ENCODE measurements around the gene MON1B.
A peak's percentile ranks its signal among the peaks of the same experiment; 100 is the strongest.
"Not testable (repeated sequence)": the region's sequence is repeated elsewhere in the genome, so short reads cannot be mapped to it uniquely, and the experiment has no call there.

Gene MON1B

DNA sequence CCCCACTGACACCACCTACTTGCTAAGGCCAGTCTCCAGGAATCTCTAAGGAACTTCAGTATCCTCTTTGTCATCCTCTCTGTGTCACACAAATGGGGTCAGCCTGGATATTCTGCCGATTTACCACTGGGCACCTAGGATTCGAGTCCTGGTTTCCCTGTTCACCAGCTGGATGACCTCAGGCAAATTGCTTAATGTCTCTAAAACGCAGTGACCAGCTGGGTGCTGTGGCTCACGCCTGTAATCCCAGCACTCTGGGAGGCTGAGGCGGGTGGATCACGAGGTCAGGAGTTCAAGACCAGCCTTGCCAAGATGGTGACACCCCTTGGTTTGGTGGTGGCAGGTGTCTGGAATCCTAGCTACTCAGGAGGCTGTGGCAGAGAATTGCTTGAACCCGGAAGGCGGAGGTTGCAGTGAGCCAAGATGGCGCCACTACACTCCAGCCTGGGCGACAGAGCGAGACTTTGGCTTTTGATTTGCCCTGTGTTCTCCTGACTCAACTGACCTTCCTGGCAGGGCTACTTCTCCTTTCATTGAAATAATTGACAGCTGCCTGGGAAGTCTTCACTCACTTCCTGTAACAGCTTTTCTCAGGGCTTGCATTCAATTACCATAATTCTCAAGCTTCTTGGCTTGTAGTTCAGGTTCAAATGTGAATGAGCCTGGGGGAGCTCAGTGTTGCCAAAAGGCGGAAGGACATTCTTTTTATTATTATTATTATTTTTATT is 23.6 kb downstream of the MON1B start:
- Mint-ChIP-seq H3K27me3 (no peaks in the 10 kb centered on the region), H3K36me3 (no peaks in the 10 kb centered on the region), H3K9me3 (ENCODE audit: low read depth) (no peaks in the 10 kb centered on the region), H3K4me1 (ENCODE audit: low read depth) (peaks cover 16% of the 10 kb centered on the region), H3K27ac (no peak overlapping the region), H3K4me3 (peak overlapping the region; percentile 77)

DNA sequence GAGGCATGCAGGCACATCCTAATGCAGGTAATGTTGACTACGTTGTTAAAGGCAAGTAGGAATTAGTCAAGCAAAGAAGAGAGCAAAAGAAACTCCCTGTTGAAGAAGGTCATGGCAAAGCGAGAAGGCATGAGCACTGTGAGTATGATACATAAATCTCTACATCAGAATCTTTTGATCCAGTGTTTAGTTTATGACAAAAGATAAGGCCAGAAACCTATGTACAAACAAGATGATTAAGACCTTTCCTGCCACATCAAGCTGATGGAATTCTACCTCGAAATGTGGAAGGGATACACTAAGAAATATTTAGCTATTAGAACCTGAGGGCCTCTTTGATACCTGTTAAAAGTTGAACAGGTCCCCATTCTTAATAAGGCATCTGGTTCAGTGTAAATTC is 28.4 kb downstream of the MON1B start:
- H3K4me3 Mint-ChIP-seq = no peak overlapping the region
- no peaks in the 10 kb centered on the region for H3K4me1 Mint-ChIP-seq (ENCODE audit: low read depth)
- H3K27me3 Mint-ChIP-seq = no peaks in the 10 kb centered on the region
- no peaks in the 10 kb centered on the region for H3K9me3 Mint-ChIP-seq (ENCODE audit: low read depth)
- no peaks in the 10 kb centered on the region for H3K36me3 Mint-ChIP-seq
- H3K27ac Mint-ChIP-seq = no peak overlapping the region

DNA sequence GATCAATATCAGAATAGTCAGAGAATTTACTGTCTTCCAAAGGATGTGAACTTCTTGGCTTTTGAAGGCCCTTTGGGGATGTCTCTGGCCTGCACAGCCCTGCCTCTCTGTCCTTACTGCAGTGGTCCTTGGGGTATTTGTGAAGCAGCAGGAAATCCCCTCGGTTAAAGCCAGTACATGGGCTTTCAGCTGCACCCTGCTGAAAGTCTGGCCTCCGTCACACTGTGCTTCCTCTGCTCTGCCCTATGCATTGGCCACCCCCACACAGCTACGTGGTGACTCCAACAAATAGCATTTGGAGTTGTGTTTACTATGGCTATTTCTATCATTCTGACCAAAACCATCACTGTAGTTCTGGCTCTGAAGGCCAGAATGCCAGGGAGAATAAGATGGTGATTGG is 29.4 kb downstream of the MON1B start:
- H3K27me3 Mint-ChIP-seq = peaks cover under 1% of the 10 kb centered on the region
- H3K9me3 Mint-ChIP-seq (ENCODE audit: low read depth) = no peaks in the 10 kb centered on the region

DNA sequence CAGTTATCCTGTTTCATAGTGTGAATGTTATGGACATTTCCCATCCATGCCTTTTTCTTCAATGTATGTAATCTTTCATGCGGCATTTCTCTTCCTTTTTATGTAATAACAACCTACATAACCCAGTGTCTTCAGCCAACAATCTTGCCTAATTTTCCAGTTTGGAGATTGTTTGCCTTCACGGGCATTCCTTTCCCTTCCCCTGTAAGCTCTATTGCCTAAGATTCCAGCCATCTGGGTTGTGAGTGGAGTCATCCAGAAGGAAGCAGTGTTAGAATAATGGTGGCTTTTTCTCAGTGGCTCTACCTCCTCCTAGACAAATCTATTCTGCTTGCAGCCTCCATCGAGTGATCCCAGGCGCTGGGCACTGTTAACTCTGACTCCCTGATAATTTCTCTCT is 30.5 kb downstream of the MON1B start:
- Mint-ChIP-seq H3K9me3 (ENCODE audit: low read depth) (no peaks in the 10 kb centered on the region), H3K4me1 (ENCODE audit: low read depth) (no peaks in the 10 kb centered on the region), H3K27ac (no peak overlapping the region), H3K27me3 (peaks cover 2% of the 10 kb centered on the region), H3K36me3 (no peaks in the 10 kb centered on the region), H3K4me3 (no peak overlapping the region)

More for the DNA sequence above, 29.4 kb downstream of the MON1B start:
- no peak overlapping the region for H3K27ac Mint-ChIP-seq
- no peaks in the 10 kb centered on the region for H3K4me1 Mint-ChIP-seq (ENCODE audit: low read depth)
- no peaks in the 10 kb centered on the region for H3K36me3 Mint-ChIP-seq
- no peak overlapping the region for H3K4me3 Mint-ChIP-seq

DNA sequence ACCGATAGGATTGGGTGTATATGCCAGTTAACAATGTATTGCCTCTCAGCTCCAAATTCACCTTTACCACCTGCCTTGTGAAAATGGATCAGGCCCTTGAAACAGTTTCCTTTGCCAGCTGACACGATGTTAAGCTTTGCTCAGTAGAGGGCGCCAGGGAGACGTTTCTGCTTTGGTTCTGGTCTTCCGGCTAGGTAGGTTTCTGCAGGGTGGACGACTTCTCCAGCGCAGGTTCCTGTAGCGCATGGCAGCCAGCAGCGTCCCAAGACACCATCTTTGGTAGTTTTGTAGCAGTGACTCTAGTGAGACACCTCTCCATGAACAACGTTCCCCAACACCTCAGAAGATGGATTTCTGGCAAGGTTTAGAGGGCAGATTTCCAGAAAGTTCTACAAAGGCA is 32.2 kb downstream of the MON1B start:
- no peak overlapping the region for H3K27ac Mint-ChIP-seq
- H3K4me1 Mint-ChIP-seq (ENCODE audit: low read depth) = no peaks in the 10 kb centered on the region
- peaks cover 2% of the 10 kb centered on the region for H3K27me3 Mint-ChIP-seq
- no peaks in the 10 kb centered on the region for H3K9me3 Mint-ChIP-seq (ENCODE audit: low read depth)
- no peak overlapping the region for H3K4me3 Mint-ChIP-seq
- no peaks in the 10 kb centered on the region for H3K36me3 Mint-ChIP-seq

DNA sequence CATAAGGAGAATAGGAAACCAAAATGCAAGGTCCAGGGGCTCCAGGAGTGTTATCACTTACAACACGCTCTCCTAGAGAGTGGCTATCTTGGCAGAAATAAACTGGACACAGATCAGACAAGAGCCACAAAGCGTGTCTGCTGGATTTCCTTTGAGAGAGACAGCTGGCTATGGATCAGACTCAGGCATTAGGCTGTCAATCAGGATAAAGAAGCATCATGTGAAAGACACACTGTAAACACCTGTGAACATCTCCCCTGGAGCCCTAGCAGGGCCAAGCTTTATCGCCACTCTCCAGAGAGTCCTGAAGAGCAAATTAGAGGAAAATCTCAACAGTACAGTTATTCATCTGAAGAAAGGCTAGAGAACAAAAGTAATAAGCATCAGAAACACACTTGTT is 34.2 kb downstream of the MON1B start:
- H3K9me3 Mint-ChIP-seq (ENCODE audit: low read depth) = no peaks in the 10 kb centered on the region
- H3K36me3 Mint-ChIP-seq = no peaks in the 10 kb centered on the region
- no peaks in the 10 kb centered on the region for H3K4me1 Mint-ChIP-seq (ENCODE audit: low read depth)
- H3K27me3 Mint-ChIP-seq = peaks cover 8% of the 10 kb centered on the region
- H3K4me3 Mint-ChIP-seq = no peak overlapping the region
- H3K27ac Mint-ChIP-seq = no peak overlapping the region

DNA sequence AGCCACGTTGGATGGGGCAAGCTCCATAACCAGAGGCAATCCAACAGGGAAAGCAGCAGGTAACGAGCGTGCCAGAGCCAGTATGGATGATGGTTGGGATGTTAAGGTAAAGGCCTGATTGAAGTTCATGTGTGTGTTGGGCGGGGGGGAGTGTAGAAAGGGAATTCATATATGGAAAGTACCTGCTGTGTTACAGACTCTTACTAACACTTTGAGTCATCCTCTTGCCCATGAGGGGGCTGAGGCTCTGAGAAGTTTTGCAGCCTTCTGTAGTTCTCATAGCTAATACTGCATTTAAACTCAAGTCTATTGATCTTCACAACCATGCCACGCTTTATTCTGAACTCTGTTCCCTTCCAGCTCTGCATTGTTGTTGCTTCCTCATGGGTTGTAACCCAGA is 36.8 kb downstream of the MON1B start:
- no peak overlapping the region for H3K4me3 Mint-ChIP-seq

DNA sequence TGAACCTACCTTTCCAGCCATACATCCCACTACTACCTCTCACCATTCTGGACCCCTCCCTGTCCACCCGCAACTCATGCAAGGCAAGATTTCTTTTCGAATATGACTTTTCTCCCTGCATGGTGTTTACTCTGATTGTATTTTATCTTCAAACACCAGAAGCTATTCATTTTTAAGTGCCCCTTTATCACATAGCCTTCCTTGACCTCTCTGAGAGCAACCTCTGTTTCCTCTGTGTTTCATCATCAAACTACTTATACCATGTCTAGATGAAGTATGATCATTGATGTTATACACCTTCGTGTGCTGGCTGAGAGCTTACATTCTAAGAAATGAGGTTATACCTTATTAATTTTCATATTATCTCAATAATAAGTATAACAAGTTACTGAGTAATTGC is 40.1 kb downstream of the MON1B start:
- H3K4me1 Mint-ChIP-seq (ENCODE audit: low read depth) = no peaks in the 10 kb centered on the region
- no peaks in the 10 kb centered on the region for H3K36me3 Mint-ChIP-seq
- no peak overlapping the region for H3K4me3 Mint-ChIP-seq
- H3K27ac Mint-ChIP-seq = no peak overlapping the region
- peaks cover 12% of the 10 kb centered on the region for H3K27me3 Mint-ChIP-seq
- H3K9me3 Mint-ChIP-seq (ENCODE audit: low read depth) = no peaks in the 10 kb centered on the region

More for the DNA sequence above, 36.8 kb downstream of the MON1B start:
- no peaks in the 10 kb centered on the region for H3K4me1 Mint-ChIP-seq (ENCODE audit: low read depth)
- no peaks in the 10 kb centered on the region for H3K36me3 Mint-ChIP-seq
- H3K27ac Mint-ChIP-seq = no peak overlapping the region
- H3K9me3 Mint-ChIP-seq (ENCODE audit: low read depth) = no peaks in the 10 kb centered on the region
- H3K27me3 Mint-ChIP-seq = peaks cover 11% of the 10 kb centered on the region

DNA sequence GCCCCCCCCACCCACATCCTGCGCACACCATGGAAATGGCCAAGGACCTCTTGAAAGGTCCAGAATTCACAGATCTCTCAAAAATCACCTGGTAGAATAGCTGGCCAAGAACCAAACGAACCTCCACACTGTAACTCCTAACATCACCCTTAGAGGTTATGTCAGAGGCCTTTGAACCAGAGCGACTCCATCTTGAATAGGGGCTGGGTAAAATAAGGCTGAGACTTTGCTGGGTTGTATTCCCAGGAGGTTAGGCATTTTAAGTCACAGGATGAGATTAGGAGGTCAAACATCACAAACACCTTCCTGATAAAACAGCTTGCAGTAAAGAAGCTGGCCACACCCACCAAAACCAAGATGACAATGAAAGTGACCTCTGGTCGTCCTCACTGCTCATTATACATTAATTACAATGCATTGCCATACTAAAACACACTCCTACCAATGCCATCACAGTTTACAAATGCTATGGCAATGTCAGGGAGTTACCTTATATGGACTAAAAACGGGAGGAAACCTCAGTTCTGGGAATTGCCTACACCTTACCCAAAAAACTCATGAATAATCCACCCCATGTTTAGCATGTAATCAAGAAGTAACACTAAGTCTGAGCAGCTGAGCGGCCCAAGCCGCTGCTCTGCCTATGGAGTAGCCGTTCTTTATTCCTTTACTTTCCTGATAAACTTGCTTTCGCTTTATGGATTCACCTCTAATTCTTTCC is 43.0 kb downstream of the MON1B start:
- no peaks in the 10 kb centered on the region for H3K9me3 Mint-ChIP-seq (ENCODE audit: low read depth)
- no peaks in the 10 kb centered on the region for H3K36me3 Mint-ChIP-seq
- H3K27ac Mint-ChIP-seq = no peak overlapping the region
- peaks cover 7% of the 10 kb centered on the region for H3K27me3 Mint-ChIP-seq
- H3K4me3 Mint-ChIP-seq = no peak overlapping the region
- peaks cover 3% of the 10 kb centered on the region for H3K4me1 Mint-ChIP-seq (ENCODE audit: low read depth)

DNA sequence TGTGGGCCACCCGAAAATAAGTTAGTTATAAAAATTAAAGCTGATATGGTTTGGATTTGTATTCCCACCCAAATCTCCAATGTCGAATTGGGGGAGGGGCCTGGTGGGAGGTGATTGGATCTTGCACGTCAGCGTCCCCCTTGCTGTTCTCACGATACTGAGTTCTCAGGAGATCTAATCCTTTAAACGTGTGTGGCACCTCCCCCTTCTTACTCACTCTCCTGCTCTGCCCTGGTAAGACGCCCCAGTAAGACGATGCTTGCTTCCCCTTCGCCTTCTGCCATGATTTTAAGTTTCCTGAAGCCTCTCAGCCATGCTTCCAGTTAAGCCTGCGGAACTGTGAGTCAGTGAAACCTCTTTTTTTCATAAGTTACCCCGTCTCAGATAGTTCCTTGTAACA is 43.6 kb downstream of the MON1B start:
- Mint-ChIP-seq H3K27ac (no peak overlapping the region), H3K4me1 (ENCODE audit: low read depth) (peaks cover 3% of the 10 kb centered on the region), H3K36me3 (no peaks in the 10 kb centered on the region), H3K9me3 (ENCODE audit: low read depth) (no peaks in the 10 kb centered on the region), H3K27me3 (peaks cover 6% of the 10 kb centered on the region), H3K4me3 (no peak overlapping the region)

DNA sequence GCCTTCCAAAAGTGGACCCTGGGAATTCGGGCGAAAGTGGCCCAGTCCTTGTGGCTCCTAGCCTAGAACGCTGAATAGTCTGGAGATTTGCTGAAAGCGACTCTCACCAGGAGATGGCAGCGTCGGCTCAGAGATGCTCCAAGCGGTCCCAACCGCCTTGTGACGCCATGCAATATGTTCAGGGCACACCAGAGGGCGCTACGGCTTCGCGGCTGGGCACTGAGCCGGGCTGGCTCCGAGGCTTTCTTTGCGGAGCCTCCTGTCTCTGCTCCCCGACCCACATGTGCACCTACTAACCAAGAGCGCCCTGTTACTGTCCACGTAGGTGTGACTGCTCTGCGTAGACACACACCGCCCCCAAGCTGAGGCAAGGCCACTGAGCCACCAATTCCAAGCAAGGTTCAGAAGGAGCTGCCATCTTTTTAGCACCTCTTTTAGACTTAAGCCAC is 45.1 kb downstream of the MON1B start:
- no peak overlapping the region for H3K27ac Mint-ChIP-seq
- no peaks in the 10 kb centered on the region for H3K36me3 Mint-ChIP-seq
- peak overlapping the region; percentile 42 for H3K4me3 Mint-ChIP-seq
- H3K27me3 Mint-ChIP-seq = peaks cover 3% of the 10 kb centered on the region
- H3K4me1 Mint-ChIP-seq (ENCODE audit: low read depth) = peaks cover 3% of the 10 kb centered on the region
- H3K9me3 Mint-ChIP-seq (ENCODE audit: low read depth) = no peaks in the 10 kb centered on the region

DNA sequence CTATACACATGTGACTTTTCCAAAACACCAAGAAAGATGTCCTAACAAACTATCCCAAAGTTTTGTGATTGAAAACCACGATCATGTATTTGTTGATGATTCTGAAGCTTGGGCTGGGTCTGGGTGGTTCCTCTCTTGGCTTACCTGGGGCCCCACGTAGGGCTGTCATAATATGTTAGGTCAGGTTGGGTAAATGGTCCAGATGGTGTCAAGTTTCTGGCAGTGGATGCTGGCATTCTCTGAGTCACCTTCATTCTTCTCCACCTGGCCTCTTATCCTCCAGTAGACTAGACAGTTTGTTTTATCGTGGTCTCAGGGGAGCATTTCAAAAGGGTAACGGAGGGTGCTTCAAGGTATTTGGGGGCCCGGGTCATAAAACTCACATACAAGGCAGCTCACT is 47.6 kb downstream of the MON1B start:
- peaks cover 3% of the 10 kb centered on the region for H3K27me3 Mint-ChIP-seq

DNA sequence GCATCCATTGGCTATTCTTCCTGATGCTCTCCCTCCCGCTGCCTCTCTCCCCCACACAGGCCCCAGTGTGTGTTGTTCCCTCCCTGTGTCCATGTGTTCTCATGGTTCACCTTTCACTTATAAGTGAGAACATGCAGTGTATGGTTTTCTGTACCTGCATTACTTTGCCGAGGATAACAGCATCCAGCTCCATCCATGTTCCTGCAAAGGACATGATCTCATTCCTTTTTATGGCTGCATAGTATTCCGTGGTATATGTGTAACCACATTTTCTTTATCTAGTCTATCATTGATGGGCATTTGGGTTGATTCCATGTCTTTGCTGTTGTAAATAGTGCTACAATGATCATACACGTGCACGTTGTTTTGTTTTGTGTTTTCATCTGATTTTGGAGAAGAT is 51.5 kb downstream of the MON1B start:
- H3K27ac Mint-ChIP-seq; H3K4me1 Mint-ChIP-seq (ENCODE audit: low read depth); H3K36me3 Mint-ChIP-seq; H3K27me3 Mint-ChIP-seq; H3K4me3 Mint-ChIP-seq; H3K9me3 Mint-ChIP-seq (ENCODE audit: low read depth): not testable (repeated sequence)

More for the DNA sequence above, 47.6 kb downstream of the MON1B start:
- Mint-ChIP-seq H3K4me3 (no peak overlapping the region), H3K9me3 (ENCODE audit: low read depth) (no peaks in the 10 kb centered on the region), H3K36me3 (no peaks in the 10 kb centered on the region), H3K4me1 (ENCODE audit: low read depth) (peaks cover 3% of the 10 kb centered on the region), H3K27ac (no peak overlapping the region)

DNA sequence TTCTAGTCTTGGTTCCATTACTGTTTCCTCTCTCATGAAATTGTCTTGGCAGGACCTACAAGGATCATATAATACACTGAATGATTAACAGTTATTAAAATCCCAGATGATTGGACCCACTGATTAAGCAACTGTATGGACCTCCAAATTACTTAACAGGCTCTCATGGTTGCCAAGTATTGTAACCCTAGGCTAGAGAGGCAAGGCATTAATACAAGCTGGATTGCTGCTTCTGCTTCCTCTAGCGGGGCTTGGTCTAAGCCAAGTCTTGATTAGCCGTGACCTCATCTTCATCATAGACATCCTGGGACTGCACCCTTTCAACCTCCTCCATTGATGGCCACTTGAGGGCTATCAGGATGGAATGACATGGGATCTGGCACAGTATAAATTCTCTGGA is 55.2 kb downstream of the MON1B start:
- H3K4me3 Mint-ChIP-seq = no peak overlapping the region
- no peak overlapping the region for H3K27ac Mint-ChIP-seq
- no peaks in the 10 kb centered on the region for H3K27me3 Mint-ChIP-seq
- no peaks in the 10 kb centered on the region for H3K9me3 Mint-ChIP-seq (ENCODE audit: low read depth)
- H3K36me3 Mint-ChIP-seq = no peaks in the 10 kb centered on the region
- no peaks in the 10 kb centered on the region for H3K4me1 Mint-ChIP-seq (ENCODE audit: low read depth)

DNA sequence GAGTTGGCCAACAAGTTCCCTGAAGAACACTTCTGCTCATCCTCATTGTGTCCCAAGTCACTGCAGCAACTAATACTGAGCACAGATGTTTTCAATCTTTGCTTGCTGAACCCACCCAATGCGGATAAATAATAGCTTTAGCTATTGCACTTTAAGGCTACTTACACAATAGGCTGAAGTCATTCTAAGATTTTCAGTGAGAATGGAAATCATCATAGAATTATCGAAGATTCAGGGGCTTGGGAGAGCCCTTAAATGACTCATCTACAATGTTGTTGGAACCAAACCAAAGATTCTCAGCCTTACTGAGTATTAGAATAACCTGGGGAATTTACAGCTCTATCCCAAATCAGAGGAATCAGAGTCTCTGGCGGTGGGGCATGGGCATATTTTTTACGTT is 59.4 kb downstream of the MON1B start:
- Mint-ChIP-seq H3K36me3 (no peaks in the 10 kb centered on the region), H3K4me1 (ENCODE audit: low read depth) (no peaks in the 10 kb centered on the region), H3K27ac (no peak overlapping the region), H3K9me3 (ENCODE audit: low read depth) (no peaks in the 10 kb centered on the region), H3K27me3 (peaks cover 4% of the 10 kb centered on the region), H3K4me3 (no peak overlapping the region)

Measured in activated naive CD8-positive, alpha-beta T cell (primary cell).